Measurements from ENCODE around the gene PGAP2. TPM values are rescaled to one million over a fixed set of nuclear protein-coding genes. Genes with fewer than 3 reads are reported as not detected.

Gene PGAP2
- total RNA-seq, 6 experiments from 2014 or later, result 14.5 to 19.7 (median 17.1) TPM

DNA sequence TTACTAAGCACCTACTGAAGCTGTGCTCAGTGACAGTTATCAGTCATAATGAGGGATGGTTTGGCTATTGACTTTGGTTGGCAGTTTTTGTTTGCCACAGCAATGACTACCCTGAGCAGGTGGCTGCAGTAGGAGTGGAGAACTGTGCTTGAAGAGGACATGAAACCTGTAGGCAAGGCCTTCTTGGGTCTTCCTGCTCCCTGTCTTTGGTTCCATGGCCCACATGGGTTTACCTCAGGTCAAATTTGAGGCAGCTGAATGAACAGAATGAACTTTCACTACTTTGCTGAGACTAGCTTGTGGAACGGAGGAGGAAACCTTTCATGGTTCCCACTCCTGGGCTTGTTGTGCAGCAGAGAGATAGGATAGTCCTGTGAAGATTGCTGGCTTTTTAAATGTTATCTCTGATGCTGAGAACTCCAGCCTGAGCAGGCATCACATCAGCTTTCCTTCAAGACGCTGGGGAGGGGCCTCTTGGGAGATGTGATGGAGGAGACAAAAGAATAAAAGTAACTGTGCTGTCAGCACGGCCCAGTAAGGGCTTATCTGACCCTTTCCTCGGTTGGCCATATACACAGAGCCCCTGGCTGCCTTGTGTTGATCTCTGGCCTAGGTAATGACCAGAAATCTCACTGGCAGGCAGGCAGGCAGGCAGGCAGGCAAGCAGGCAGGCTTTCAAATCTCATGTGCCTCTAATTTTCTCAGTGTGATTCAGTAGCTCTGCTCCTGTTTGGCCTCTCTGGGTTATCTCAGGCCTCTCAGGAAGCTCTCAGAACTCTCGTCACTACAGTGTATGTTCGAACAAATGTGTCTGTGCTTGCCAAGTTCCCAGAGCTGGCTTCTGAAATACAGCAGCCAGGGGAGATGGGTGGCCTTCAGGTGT lies 59.1 kb downstream of the PGAP2 start:
- DNase-seq, result no peak
- H3K27ac Mint-ChIP-seq, result no peak overlapping the region
- TF ChIP-seq, protein P1, sequence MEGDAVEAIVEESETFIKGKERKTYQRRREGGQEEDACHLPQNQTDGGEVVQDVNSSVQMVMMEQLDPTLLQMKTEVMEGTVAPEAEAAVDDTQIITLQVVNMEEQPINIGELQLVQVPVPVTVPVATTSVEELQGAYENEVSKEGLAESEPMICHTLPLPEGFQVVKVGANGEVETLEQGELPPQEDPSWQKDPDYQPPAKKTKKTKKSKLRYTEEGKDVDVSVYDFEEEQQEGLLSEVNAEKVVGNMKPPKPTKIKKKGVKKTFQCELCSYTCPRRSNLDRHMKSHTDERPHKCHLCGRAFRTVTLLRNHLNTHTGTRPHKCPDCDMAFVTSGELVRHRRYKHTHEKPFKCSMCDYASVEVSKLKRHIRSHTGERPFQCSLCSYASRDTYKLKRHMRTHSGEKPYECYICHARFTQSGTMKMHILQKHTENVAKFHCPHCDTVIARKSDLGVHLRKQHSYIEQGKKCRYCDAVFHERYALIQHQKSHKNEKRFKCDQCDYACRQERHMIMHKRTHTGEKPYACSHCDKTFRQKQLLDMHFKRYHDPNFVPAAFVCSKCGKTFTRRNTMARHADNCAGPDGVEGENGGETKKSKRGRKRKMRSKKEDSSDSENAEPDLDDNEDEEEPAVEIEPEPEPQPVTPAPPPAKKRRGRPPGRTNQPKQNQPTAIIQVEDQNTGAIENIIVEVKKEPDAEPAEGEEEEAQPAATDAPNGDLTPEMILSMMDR (IDR thresholded peaks at IDR 0.05), result no peak
- H3K9me3 Mint-ChIP-seq, result no peaks in the 10 kb centered on the region
- H3K27me3 Mint-ChIP-seq (ENCODE audit: insufficient read depth), result no peaks in the 10 kb centered on the region; the same call in 1 of the 2 replicates
- no peaks in the 10 kb centered on the region for H3K36me3 Mint-ChIP-seq (ENCODE audit: low read depth)
- H3K4me3 Mint-ChIP-seq, result no peak overlapping the region
- peaks cover 48% of the 10 kb centered on the region for H3K4me1 Mint-ChIP-seq (ENCODE audit: low read depth)

DNA sequence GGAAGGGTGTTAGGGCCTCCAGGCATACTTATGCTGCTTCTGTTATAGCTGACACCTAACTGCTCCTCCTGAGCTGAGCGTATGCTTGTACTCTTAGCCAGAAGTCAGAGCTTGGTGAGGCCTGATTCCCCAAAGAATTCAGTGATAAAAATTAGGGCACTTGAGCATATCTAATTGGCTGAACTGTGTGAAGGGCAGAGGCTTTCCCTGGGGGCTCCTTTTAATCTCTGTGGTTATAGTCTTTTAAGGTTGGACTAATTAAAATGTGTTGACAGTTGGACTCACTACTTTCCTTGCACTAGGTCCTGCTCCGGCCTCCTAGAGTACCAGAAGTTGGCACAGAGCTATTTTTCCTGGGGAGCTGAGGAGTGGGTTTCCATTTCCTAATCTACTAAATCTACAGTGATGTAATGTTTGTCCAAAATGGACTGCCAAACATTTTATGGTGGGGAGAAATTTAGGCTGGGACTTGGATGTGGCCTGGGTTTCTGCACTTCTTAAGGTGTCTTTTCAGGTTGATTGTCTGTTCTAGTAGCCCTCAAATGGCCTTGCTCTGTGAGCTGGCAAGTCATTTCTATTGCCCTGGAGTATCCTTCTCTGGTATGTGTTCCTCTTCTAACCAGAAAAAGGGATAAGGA lies 65.5 kb downstream of the PGAP2 start:
- no peak for DNase-seq
- no peaks in the 10 kb centered on the region; the same call in 1 of the 2 replicates for H3K27me3 Mint-ChIP-seq (ENCODE audit: insufficient read depth)
- no peak overlapping the region for H3K4me3 Mint-ChIP-seq
- H3K9me3 Mint-ChIP-seq, result no peaks in the 10 kb centered on the region
- TF ChIP-seq, protein P1 (IDR thresholded peaks at IDR 0.05), result no peak
- no peak overlapping the region for H3K27ac Mint-ChIP-seq
- H3K36me3 Mint-ChIP-seq (ENCODE audit: low read depth), result no peaks in the 10 kb centered on the region
- H3K4me1 Mint-ChIP-seq (ENCODE audit: low read depth), result peaks cover 14% of the 10 kb centered on the region

Other genes with a start within 250 kb of the PGAP2 start
- not detected for gene ART5, start 166.6 kb upstream of the PGAP2 start, total RNA-seq (2021; fragmentation: NEBNext Ultra II Directional; extraction: Animal tissue kit (Norgen Biotek cat#: 25700))
- not detected for gene ART1, start 163.4 kb upstream of the PGAP2 start, total RNA-seq (2021; fragmentation: NEBNext Ultra II Directional; extraction: Animal tissue kit (Norgen Biotek cat#: 25700))
- under 1 TPM; 0.23 to 0.57 (median 0.38) TPM for gene CHRNA10, start 137.2 kb upstream of the PGAP2 start, total RNA-seq (2021; fragmentation: NEBNext Ultra II Directional; extraction: Animal tissue kit (Norgen Biotek cat#: 25700))
- gene NUP98, start 11.0 kb upstream of the PGAP2 start, total RNA-seq (2021; fragmentation: NEBNext Ultra II Directional; extraction: Animal tissue kit (Norgen Biotek cat#: 25700)), result 10 to 100 TPM; 81.4 to 96.7 (median 85.6) TPM
- gene RHOG, start 32.4 kb downstream of the PGAP2 start, total RNA-seq (2021; fragmentation: NEBNext Ultra II Directional; extraction: Animal tissue kit (Norgen Biotek cat#: 25700)), result 10 to 100 TPM; 57.8 to 72.3 (median 66.4) TPM
- gene STIM1, start 47.1 kb downstream of the PGAP2 start, total RNA-seq (2021; fragmentation: NEBNext Ultra II Directional; extraction: Animal tissue kit (Norgen Biotek cat#: 25700)), result 10 to 100 TPM; 27.6 to 33.1 (median 30.7) TPM

Measured in HFFc6 (cell line).